ENCODE measurements around the gene RAB14.

Gene RAB14

GRCh38 chr9:121168052-121168451 is 33.6 kb downstream of the RAB14 start:
- H3K4me3 ChIP-seq (ENCODE audit: low read depth, low read length): no peak overlapping the region
- H3K27me3 ChIP-seq (ENCODE audit: insufficient read depth, low read depth, severe bottlenecking): no peaks in the 10 kb centered on the region
- no peaks in the 10 kb centered on the region for H3K9me3 ChIP-seq (ENCODE audit: severe bottlenecking)
- peaks cover 73% of the 10 kb centered on the region for H3K36me3 ChIP-seq
- no peak overlapping the region for H3K27ac ChIP-seq
- no peak for TF ChIP-seq CTCF (IDR thresholded peaks at IDR 0.05; ENCODE audit: low read depth, low read length)
- no peak for DNase-seq

- no peaks in the 10 kb centered on the region for H3K27me3 ChIP-seq (ENCODE audit: insufficient read depth, low read depth, severe bottlenecking)
- DNase-seq: no peak
- no peak for TF ChIP-seq CTCF (IDR thresholded peaks at IDR 0.05; ENCODE audit: low read depth, low read length)
- peaks cover 52% of the 10 kb centered on the region for H3K36me3 ChIP-seq
- no peaks in the 10 kb centered on the region for H3K9me3 ChIP-seq (ENCODE audit: severe bottlenecking)
- no peak overlapping the region for H3K4me3 ChIP-seq (ENCODE audit: low read depth, low read length)
- H3K27ac ChIP-seq: no peak overlapping the region
Measured at GRCh38 chr9:121160025-121160424, 41.6 kb downstream of the RAB14 start.

- Histone ChIP-seq H3K36me3 (peaks cover 59% of the 10 kb centered on the region), H3K27ac (no peak overlapping the region), H3K4me3 (ENCODE audit: low read depth, low read length) (no peak overlapping the region), H3K27me3 (ENCODE audit: insufficient read depth, low read depth, severe bottlenecking) (no peaks in the 10 kb centered on the region), H3K9me3 (ENCODE audit: severe bottlenecking) (no peaks in the 10 kb centered on the region)
- no peak for TF ChIP-seq CTCF (IDR thresholded peaks at IDR 0.05; ENCODE audit: low read depth, low read length)
- no peak for DNase-seq
Measured at GRCh38 chr9:121157939-121158338, 43.7 kb downstream of the RAB14 start.

- no peak overlapping the region for H3K27ac ChIP-seq
- H3K4me3 ChIP-seq (ENCODE audit: low read depth, low read length): no peak overlapping the region
- H3K36me3 ChIP-seq: peaks cover 58% of the 10 kb centered on the region
- no peak for TF ChIP-seq CTCF (IDR thresholded peaks at IDR 0.05; ENCODE audit: low read depth, low read length)
- H3K27me3 ChIP-seq (ENCODE audit: insufficient read depth, low read depth, severe bottlenecking): no peaks in the 10 kb centered on the region
- no peak for DNase-seq
- no peaks in the 10 kb centered on the region for H3K9me3 ChIP-seq (ENCODE audit: severe bottlenecking)
Measured at GRCh38 chr9:121156263-121156731, 45.4 kb downstream of the RAB14 start.

- Histone ChIP-seq H3K9me3 (ENCODE audit: severe bottlenecking) (no peaks in the 10 kb centered on the region), H3K36me3 (peaks cover 61% of the 10 kb centered on the region), H3K4me3 (ENCODE audit: low read depth, low read length) (no peak overlapping the region), H3K27me3 (ENCODE audit: insufficient read depth, low read depth, severe bottlenecking) (no peaks in the 10 kb centered on the region), H3K27ac (no peak overlapping the region)
- DNase-seq: no peak
- no peak for TF ChIP-seq CTCF (IDR thresholded peaks at IDR 0.05; ENCODE audit: low read depth, low read length)
Measured at GRCh38 chr9:121154782-121155181, 46.9 kb downstream of the RAB14 start.

GRCh38 chr9:121153642-121154041 is 48.0 kb downstream of the RAB14 start:
- no peak overlapping the region for H3K27ac ChIP-seq
- H3K9me3 ChIP-seq (ENCODE audit: severe bottlenecking): no peaks in the 10 kb centered on the region
- peaks cover 62% of the 10 kb centered on the region for H3K36me3 ChIP-seq
- H3K4me3 ChIP-seq (ENCODE audit: low read depth, low read length): no peak overlapping the region
- DNase-seq: no peak
- no peaks in the 10 kb centered on the region for H3K27me3 ChIP-seq (ENCODE audit: insufficient read depth, low read depth, severe bottlenecking)
- no peak for TF ChIP-seq CTCF (IDR thresholded peaks at IDR 0.05; ENCODE audit: low read depth, low read length)
